Prostate gland (tissue), 2 donors: ENCODE measurements around the gene GSS. TPM values are rescaled to one million over a fixed set of nuclear protein-coding genes. Genes with fewer than 3 reads are reported as not detected.

ENCODE experiments used
- DNase-seq: peaks from one replicate; pipeline ENCODE4 v3.0.0-alpha.2; 2019; ENCODE audit warnings: low spot score
- H3K27ac ChIP-seq, 2 donors: fragments of 200-600 bp; sonication (generic); 2 replicates each; pipeline ENCODE4 v1.5.1; 2017 to 2019
- H3K27me3 ChIP-seq: fragments of 200-600 bp; sonication (generic); replicated peaks from 2 replicates; pipeline ENCODE4 v1.5.1; 2019; ENCODE audit not compliant: insufficient read depth
- H3K36me3 ChIP-seq, 2 donors: fragments of 200-600 bp; sonication (generic); 1 replicate in 1 of 2; 2 replicates in 1 of 2; pipeline versions ENCODE4 v1.5.1 to v1.8.1; 2017 to 2019
- H3K4me1 ChIP-seq: fragments of 200-600 bp; sonication (generic); replicated peaks from 2 replicates; pipeline ENCODE4 v1.5.1; 2019
- H3K4me3 ChIP-seq, 2 donors: fragments of 200-600 bp; sonication (generic); 2 replicates each; pipeline ENCODE4 v1.5.1; 2017 to 2019
- H3K9me3 ChIP-seq: fragments of 200-600 bp; sonication (generic); 2 replicates; pipeline ENCODE4 v1.5.1; 2017
- POLR2A ChIP-seq: fragments of 450-650 bp; IDR thresholded peaks from one replicate; pipeline ENCODE4 v1.6.1; 2016; ENCODE audit warnings: antibody characterized with exemption, mild to moderate bottlenecking
- POLR2AphosphoS5 ChIP-seq: sonication (generic); formaldehyde crosslinking; IDR thresholded peaks from one replicate; pipeline ENCODE4 v1.6.1; 2017; ENCODE audit warnings: antibody characterized with exemption
- WGBS: methylation state at CpG from one replicate; pipeline ENCODE4 v1.1.5; 2018; 5-methylcytosine and 5-hydroxymethylcytosine counted together
- intact Hi-C: fragments of 100-400 bp; cut with DNase I; formaldehyde crosslinking; loops from one replicate; pipeline ENCODE4 v1.14.2; 2022
- total RNA-seq, 2 donors: library from RNA; depleted of rRNA; stranded (reverse); fragments of >200 nt; gene quantifications; one replicate each; pipeline ENCODE4 v1.1.0, GENCODE V29; 2016
- TF ChIP-seq, protein P1 (sequence below), 4 experiments: fragments of 200-600 bp in 2 of 4; fragments of 450-650 bp in 2 of 4; sonication (generic) in 2 of 4; IDR thresholded peaks; 1 replicate in 3 of 4; 2 replicates in 1 of 4; pipeline ENCODE4 v1.5.1; 2016 to 2019; ENCODE audit warnings: antibody characterized with exemption in 4 of 4, mild to moderate bottlenecking in 2 of 4, moderate library complexity in 2 of 4

Gene GSS
- total RNA-seq, 2 donors from 2014 or later = 84.4 to 101 TPM

GRCh38 chr20:34984756-34985261 lies 29.2 kb upstream of the GSS start:
- H3K4me3 ChIP-seq = no peak overlapping the region
- no peaks in the 10 kb centered on the region for H3K4me1 ChIP-seq
- TF ChIP-seq POLR2A (no peak), POLR2AphosphoS5 (no peak)
- TF ChIP-seq, protein P1, sequence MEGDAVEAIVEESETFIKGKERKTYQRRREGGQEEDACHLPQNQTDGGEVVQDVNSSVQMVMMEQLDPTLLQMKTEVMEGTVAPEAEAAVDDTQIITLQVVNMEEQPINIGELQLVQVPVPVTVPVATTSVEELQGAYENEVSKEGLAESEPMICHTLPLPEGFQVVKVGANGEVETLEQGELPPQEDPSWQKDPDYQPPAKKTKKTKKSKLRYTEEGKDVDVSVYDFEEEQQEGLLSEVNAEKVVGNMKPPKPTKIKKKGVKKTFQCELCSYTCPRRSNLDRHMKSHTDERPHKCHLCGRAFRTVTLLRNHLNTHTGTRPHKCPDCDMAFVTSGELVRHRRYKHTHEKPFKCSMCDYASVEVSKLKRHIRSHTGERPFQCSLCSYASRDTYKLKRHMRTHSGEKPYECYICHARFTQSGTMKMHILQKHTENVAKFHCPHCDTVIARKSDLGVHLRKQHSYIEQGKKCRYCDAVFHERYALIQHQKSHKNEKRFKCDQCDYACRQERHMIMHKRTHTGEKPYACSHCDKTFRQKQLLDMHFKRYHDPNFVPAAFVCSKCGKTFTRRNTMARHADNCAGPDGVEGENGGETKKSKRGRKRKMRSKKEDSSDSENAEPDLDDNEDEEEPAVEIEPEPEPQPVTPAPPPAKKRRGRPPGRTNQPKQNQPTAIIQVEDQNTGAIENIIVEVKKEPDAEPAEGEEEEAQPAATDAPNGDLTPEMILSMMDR (IDR thresholded peaks at IDR 0.05) = no peak
- 62% methylated on average over 18 of the region's 18 CpGs for WGBS
- no peak for DNase-seq
- H3K27ac ChIP-seq = no peak overlapping the region
- intact Hi-C loops = no loop called here
- no peaks in the 10 kb centered on the region for H3K9me3 ChIP-seq
- no peaks in the 10 kb centered on the region for H3K36me3 ChIP-seq
- peaks cover 2% of the 10 kb centered on the region for H3K27me3 ChIP-seq

DNA sequence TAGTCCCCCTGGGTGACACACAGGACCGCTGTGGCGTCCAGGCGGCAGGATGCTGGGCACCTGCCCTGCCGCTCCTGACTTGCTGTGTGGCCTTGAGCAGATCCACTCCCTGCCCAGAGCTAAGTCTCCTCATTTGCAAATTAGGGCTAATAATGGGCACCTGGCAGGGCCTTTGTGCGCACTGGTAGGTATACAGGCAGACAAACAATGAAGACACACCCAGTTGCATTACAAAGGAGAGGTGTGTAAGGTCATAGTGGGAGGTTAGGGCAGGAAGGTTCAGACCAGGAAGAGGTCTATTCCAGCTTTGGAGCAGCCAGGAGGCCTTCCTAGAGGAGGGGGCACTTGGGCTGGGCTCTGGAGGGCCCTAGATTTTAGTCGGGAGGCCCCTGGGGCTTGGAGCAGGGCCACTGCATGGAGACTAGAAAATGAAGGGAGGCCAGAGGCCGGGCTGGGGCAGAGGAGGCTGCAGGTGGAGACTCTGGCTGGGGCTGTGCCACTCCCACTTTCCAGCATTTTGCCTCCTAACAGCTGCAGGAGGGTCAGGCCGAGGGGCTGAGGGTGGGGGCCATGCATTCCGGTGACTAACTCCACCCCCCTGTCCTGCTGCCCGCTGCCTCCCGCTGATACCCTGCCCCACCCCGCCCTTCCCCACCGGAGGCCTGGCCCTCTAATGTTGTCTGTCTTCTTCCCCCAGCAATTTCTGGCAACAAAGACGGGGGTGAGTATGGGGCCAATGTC lies 28.6 kb upstream of the GSS start:
- intact Hi-C loops = no loop called here
- no peaks in the 10 kb centered on the region for H3K4me1 ChIP-seq
- no peak for DNase-seq
- H3K27me3 ChIP-seq = peaks cover 2% of the 10 kb centered on the region
- no peaks in the 10 kb centered on the region for H3K9me3 ChIP-seq
- 31% methylated on average over 14 of the region's 14 CpGs for WGBS
- no peak overlapping the region for H3K4me3 ChIP-seq
- H3K36me3 ChIP-seq = no peaks in the 10 kb centered on the region
- no peak overlapping the region for H3K27ac ChIP-seq
- TF ChIP-seq, protein P1 (IDR thresholded peaks at IDR 0.05) = no peak
- no peak for TF ChIP-seq POLR2AphosphoS5
- no peak for TF ChIP-seq POLR2A

- Histone ChIP-seq H3K4me1 (no peaks in the 10 kb centered on the region), H3K27me3 (peaks cover 2% of the 10 kb centered on the region), H3K27ac (no peak overlapping the region), H3K9me3 (no peaks in the 10 kb centered on the region), H3K4me3 (no peak overlapping the region), H3K36me3 (no peaks in the 10 kb centered on the region)
- no peak for DNase-seq
- WGBS = 31% methylated on average over 5 of the region's 5 CpGs
- intact Hi-C loops = no loop called here
- no peak for TF ChIP-seq POLR2A
- TF ChIP-seq, protein P1 (IDR thresholded peaks at IDR 0.05) = no peak
- no peak for TF ChIP-seq POLR2AphosphoS5
Observed at GRCh38 chr20:34983089-34983820, 27.6 kb upstream of the GSS start.

- Histone ChIP-seq H3K27me3 (peaks cover 2% of the 10 kb centered on the region), H3K4me1 (no peaks in the 10 kb centered on the region), H3K27ac (no peak overlapping the region), H3K36me3 (no peaks in the 10 kb centered on the region), H3K4me3 (no peak overlapping the region), H3K9me3 (no peaks in the 10 kb centered on the region)
- TF ChIP-seq POLR2AphosphoS5 = no peak
- TF ChIP-seq, protein P1 (IDR thresholded peaks at IDR 0.05) = no peak
- TF ChIP-seq POLR2A = no peak
- DNase-seq = no peak
- intact Hi-C loops = no loop called here
- WGBS = 84% methylated on average over 21 of the region's 21 CpGs
Observed at GRCh38 chr20:34982270-34983088, 26.9 kb upstream of the GSS start.
